H1 (cell line): ENCODE data around the gene ASH1L. TPM values are rescaled to one million over a fixed set of nuclear protein-coding genes. Genes with fewer than 3 reads are reported as not detected.

Experiments used
- NANOG ChIP-seq: IDR thresholded peaks from 2 replicates; pipeline ENCODE4 v1.6.1; 2011; ENCODE audit warnings: low read length, low read depth, mild to moderate bottlenecking, inconsistent platforms; ENCODE audit not compliant: insufficient read depth, poor library complexity, severe bottlenecking
- SAP30 ChIP-seq: fragments of 300-600 bp; sonication (generic); IDR thresholded peaks from 2 replicates; pipeline ENCODE4 v1.7.1; 2012; ENCODE audit warnings: low read length, moderate library complexity, mild to moderate bottlenecking, inconsistent platforms; ENCODE audit not compliant: insufficient read depth, insufficient replicate concordance
- polyA plus RNA-seq, 7 experiments: library from polyadenylated mRNA; depleted of rRNA in 3 of 7; stranded (reverse) in 5 of 7; unstranded in 2 of 7; fragments of >200 nt in 5 of 7; fragments of 200-250 nt in 2 of 7; gene quantifications; 1 replicate in 5 of 7; 2 replicates in 1 of 7; 4 replicates in 1 of 7; pipeline versions ENCODE4 v1.2.1 to v1.2.3, GENCODE V29; 2011 to 2013; ENCODE audit warnings: missing spikeins in 2 of 7, mixed read lengths in 2 of 7
- total RNA-seq: library from RNA; stranded (reverse); fragmentation: NEBNext Ultra II Directional; extraction: Animal tissue kit (Norgen Biotek cat#: 25700); gene quantifications from 2 replicates; pipeline ENCODE4 v1.2.1, GENCODE V29; 2021

The ASH1L gene
- total and polyA plus RNA-seq, 2 of the 8 experiments (the other 6 are each of a cell fraction or from before 2014, with no cell fraction given), result 7.5 to 27.6 TPM

GRCh38 chr1:155308493-155309422, 253.8 kb downstream of the ASH1L start, which contains the start of gene FDPS (continued):
- TF ChIP-seq NANOG, result no peak
- no peak for TF ChIP-seq SAP30
